Body of pancreas (tissue), 4 donors: ENCODE results near the gene TPPP3.
A peak's percentile ranks its signal among the peaks of the same experiment; 100 is the strongest.

ENCODE experiments used
- CTCF ChIP-seq, 7 experiments: fragments of 450-650 bp in 4 of 7; fragments of 200-600 bp in 3 of 7; sonication (generic) in 3 of 7; IDR thresholded peaks; one replicate each; pipeline ENCODE4 v1.5.1; 2016 to 2019; ENCODE audit warnings: antibody characterized with exemption in 7 of 7
- POLR2A ChIP-seq, 3 donors: fragments of 450-650 bp; IDR thresholded peaks; one replicate each; pipeline ENCODE4 v1.6.1; 2016; ENCODE audit warnings: antibody characterized with exemption in 3 of 3, mild to moderate bottlenecking in 2 of 3

- TF ChIP-seq POLR2A (IDR thresholded peaks at IDR 0.05) (no peak), CTCF (IDR thresholded peaks at IDR 0.05) (peak; percentile 78 to 93 (median 90))
These were observed 34.9 kb upstream of the TPPP3 start for GRCh38 chr16:67428146-67428731.
